MCF 10A (cell line): ENCODE measurements around the gene LCE1A. TPM values are rescaled to one million over a fixed set of nuclear protein-coding genes. Genes with fewer than 3 reads are reported as not detected.

Experiments used
- Bru-seq: library from RNA; stranded (reverse); fragments of 400-500 nt; gene quantifications from one replicate; lab custom pipeline; 2021; lab: Mats Ljungman, UMichigan
- BruChase-seq, 2 experiments: library from RNA; stranded (reverse); fragments of 400-500 nt; gene quantifications; one replicate each; lab custom pipeline; 2021; lab: Mats Ljungman, UMichigan
- BruUV-seq: library from RNA; stranded (reverse); fragments of 400-500 nt; replicated peaks from 2 replicates; lab custom pipeline; 2021; lab: Mats Ljungman, UMichigan
- CTCF ChIA-PET: fragments of 300-600 bp; sonication (Branson Sonifier 250); formaldehyde crosslinking; extraction: SDS; loops from one replicate; lab custom pipeline; 2021; ENCODE audit warnings: antibody characterized with exemption, inconsistent platforms; lab: Yijun Ruan, JAX
- POLR2A ChIA-PET: fragments of 300-600, 350-650 bp; sonication (Branson Sonifier 250); formaldehyde crosslinking; extraction: SDS; loops from one replicate; lab custom pipeline; 2020; ENCODE audit warnings: antibody characterized with exemption, inconsistent platforms; lab: Yijun Ruan, JAX
- DNase-seq: peaks from one replicate; pipeline ENCODE4 v3.0.0-alpha.2; 2018; ENCODE audit not compliant: unreplicated experiment
- H3K27ac Mint-ChIP-seq: one replicate; pipeline ENCODE4 v1.8.0; 2022; ENCODE audit warnings: mild to moderate bottlenecking, low read depth, mixed read lengths; ENCODE audit not compliant: unreplicated experiment
- H3K27me3 Mint-ChIP-seq: one replicate; pipeline ENCODE4 v1.8.0; 2022; ENCODE audit warnings: mixed read lengths; ENCODE audit not compliant: insufficient read depth, unreplicated experiment
- H3K36me3 Mint-ChIP-seq: one replicate; pipeline ENCODE4 v1.8.0; 2022; ENCODE audit warnings: mild to moderate bottlenecking, moderate library complexity, mixed read lengths; ENCODE audit not compliant: insufficient read depth, unreplicated experiment
- H3K4me1 Mint-ChIP-seq: one replicate; pipeline ENCODE4 v1.8.0; 2022; ENCODE audit warnings: mixed read lengths; ENCODE audit not compliant: insufficient read depth, unreplicated experiment
- H3K4me3 Mint-ChIP-seq: one replicate; pipeline ENCODE4 v1.8.0; 2022; ENCODE audit warnings: mild to moderate bottlenecking, moderate library complexity, mixed read lengths; ENCODE audit not compliant: unreplicated experiment
- H3K9me3 Mint-ChIP-seq: one replicate; pipeline ENCODE4 v1.8.0; 2022; ENCODE audit warnings: mixed read lengths; ENCODE audit not compliant: unreplicated experiment
- CTCF ChIP-seq: fragments of 200-600 bp; IDR thresholded peaks from one replicate; pipeline ENCODE4 v1.8.0; 2022; ENCODE audit warnings: antibody characterized with exemption, mild to moderate bottlenecking; ENCODE audit not compliant: unreplicated experiment
- intact Hi-C: fragments of 100-400 bp; cut with micrococcal nuclease; formaldehyde crosslinking; loops from 2 replicates; pipeline ENCODE4 v1.14.1; 2022
- long read RNA-seq: library from polyadenylated mRNA; stranded (forward); transcript quantifications from one replicate; pipeline ENCODE4 v2.0.0, GENCODE V29; 2022
- total RNA-seq: library from RNA; stranded (reverse); gene quantifications from 2 replicates; pipeline ENCODE4 v1.2.3, GENCODE V29; 2022

LCE1A gene, protein sequence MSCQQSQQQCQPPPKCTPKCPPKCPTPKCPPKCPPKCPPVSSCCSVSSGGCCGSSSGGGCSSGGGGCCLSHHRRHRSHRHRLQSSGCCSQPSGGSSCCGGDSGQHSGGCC
- total RNA-seq (not detected in 2 replicates), Bru-seq, nascent RNA (not detected), BruChase-seq, experiment 1, labeled RNA remaining after a 6-hour chase (percentile 25 among the genes with signal in this experiment), BruChase-seq, experiment 2, labeled RNA remaining after a 2-hour chase (not detected)
- long read RNA-seq, result 0 reads

DNA sequence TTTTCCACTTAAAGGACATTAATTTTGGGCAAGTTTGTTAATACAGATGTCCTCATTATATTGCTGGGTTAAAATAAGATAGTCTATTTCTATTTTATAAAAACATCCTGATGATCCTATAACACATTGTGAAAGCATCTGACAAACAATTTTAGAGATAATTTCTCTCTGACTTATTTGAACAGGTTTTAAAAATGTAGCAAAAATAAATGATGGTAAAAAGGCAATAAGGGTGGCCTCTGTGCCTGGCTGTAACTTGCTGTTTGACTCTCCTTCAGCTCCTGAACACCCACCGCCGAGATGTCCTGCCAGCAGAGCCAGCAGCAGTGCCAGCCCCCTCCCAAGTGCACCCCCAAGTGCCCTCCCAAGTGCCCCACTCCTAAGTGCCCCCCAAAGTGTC lies at the start of gene LCE1A:
LCE1A (plus strand) TSS at position 301 of the 400 bp plus-strand sequence; CDS start at position 301, 0 bp downstream.
- no peak for DNase-seq
- Mint-ChIP-seq H3K9me3 (peaks cover 11% of the 10 kb centered on the region), H3K27me3 (peaks cover 15% of the 10 kb centered on the region), H3K36me3 (no peaks in the 10 kb centered on the region), H3K4me1 (no peaks in the 10 kb centered on the region), H3K4me3 (no peak within 1 kb of the TSS), H3K27ac (no peak within 1 kb of the TSS)
- no peak for TF ChIP-seq CTCF
- ChIA-PET POLR2A (no interaction called here), CTCF (interaction anchor here (1.2 kb wide), 1 partner anchor 20 kb away, joined by 6 read pairs; the partner anchor contains the start of gene LCE1C)
- intact Hi-C loops, result no loop called here
- no TSS peak for BruUV-seq

DNA sequence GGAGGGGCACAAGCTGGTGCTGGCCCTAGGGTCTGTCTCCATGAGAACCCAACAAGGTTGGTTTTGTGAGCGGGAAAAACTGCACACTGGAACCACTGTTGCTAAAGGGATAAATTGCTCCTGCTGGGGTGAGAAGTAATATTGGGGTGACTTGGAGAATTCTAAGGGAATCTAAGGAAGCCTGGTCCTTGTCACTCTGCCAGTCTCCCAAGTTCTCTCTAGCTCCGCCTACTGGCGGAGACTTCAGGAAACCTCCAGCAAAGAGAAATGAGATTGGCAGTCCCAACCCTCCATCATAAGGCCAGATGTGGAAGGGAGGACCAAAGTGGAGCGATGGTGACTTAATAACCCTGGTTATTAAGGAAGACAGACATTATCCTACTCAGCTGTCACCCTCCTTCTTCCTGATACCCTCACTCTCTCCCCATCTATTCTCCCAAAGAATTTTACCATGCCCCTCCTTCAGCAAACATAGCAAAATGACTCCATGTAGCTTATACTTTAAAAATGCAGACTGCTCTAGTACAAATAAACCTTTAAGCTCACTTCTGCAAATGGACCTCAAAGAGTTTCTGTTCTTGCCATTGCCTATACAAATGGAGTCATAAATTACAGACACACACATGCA lies 49.6 kb upstream of the LCE1A start:
- ChIA-PET CTCF (interaction anchor here (0.5 to 2.6 kb wide), 11 partner anchors 9 to 439 kb away, joined by 3 to 8 read pairs (median 3); a partner anchor contains a TSS), POLR2A (interaction anchor here (0.7 to 1.4 kb wide), 2 partner anchors 8 to 40 kb away, joined by 3 read pairs; no protein-coding TSS in a partner anchor)

GRCh38 chr1:152783095-152783494 lies 44.2 kb upstream of the LCE1A start:
- Mint-ChIP-seq H3K4me1 (peaks cover 10% of the 10 kb centered on the region), H3K4me3 (no peak overlapping the region), H3K9me3 (no peaks in the 10 kb centered on the region), H3K36me3 (no peaks in the 10 kb centered on the region), H3K27ac (no peak overlapping the region), H3K27me3 (no peaks in the 10 kb centered on the region)
- intact Hi-C loops, result no loop called here
- ChIA-PET POLR2A (interaction anchor here (0.5 kb wide), 1 partner anchor 426 kb away, joined by 3 read pairs; no protein-coding TSS in a partner anchor), CTCF (interaction anchor here (0.6 to 1.5 kb wide), 2 partner anchors 129 to 734 kb away, joined by 4 to 8 read pairs; no protein-coding TSS in a partner anchor)
- DNase-seq, result peak; percentile 0
- TF ChIP-seq CTCF, result no peak
- no TSS peak for BruUV-seq

More for the DNA sequence above, 49.6 kb upstream of the LCE1A start:
- no peaks in the 10 kb centered on the region for H3K36me3 Mint-ChIP-seq
- H3K9me3 Mint-ChIP-seq, result no peaks in the 10 kb centered on the region
- TF ChIP-seq CTCF, result peak; percentile 52
- intact Hi-C loops, result no loop called here
- DNase-seq, result peak; percentile 75
- H3K4me1 Mint-ChIP-seq, result no peaks in the 10 kb centered on the region
- H3K27me3 Mint-ChIP-seq, result no peaks in the 10 kb centered on the region
- BruUV-seq, result no TSS peak
- H3K27ac Mint-ChIP-seq, result no peak overlapping the region
- no peak overlapping the region for H3K4me3 Mint-ChIP-seq

DNA sequence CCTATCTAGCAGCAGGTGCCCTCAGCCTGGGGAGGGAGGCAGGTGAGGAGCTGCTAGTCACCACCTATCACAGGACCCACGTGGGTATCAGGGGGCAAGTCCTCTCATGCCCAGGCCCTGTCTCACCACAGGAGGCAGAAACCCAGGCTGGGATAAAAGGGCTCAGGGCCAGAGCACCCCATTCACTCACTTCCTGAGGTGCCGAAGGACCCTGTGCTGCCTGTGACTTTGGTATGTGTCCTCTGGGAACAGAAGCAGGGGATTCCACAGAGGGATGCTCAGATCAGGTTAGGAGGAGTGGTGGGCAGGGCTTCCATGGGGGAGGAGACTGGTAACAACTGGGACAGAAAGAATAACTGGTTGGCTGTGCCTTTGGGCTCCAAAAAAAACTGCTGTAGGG lies 41.2 kb upstream of the LCE1A start, which contains the start of gene LCE1E:
LCE1E (plus strand) TSS at position 181 of the 400 bp plus-strand sequence. CDS start 1,043 bp downstream, outside the sequence.
- Mint-ChIP-seq H3K27ac (peak within 1 kb of the TSS; percentile 21), H3K4me3 (no peak within 1 kb of the TSS), H3K27me3 (no peaks in the 10 kb centered on the region), H3K4me1 (peaks cover 10% of the 10 kb centered on the region), H3K36me3 (no peaks in the 10 kb centered on the region), H3K9me3 (no peaks in the 10 kb centered on the region)
- BruUV-seq, result no TSS peak
- POLR2A ChIA-PET, result interaction anchor here (0.8 to 3.1 kb wide), 6 partner anchors 9 to 28 kb away, joined by 3 to 18 read pairs (median 6); partner anchors contain the start of genes LCE1B and LCE1C
- no peak for TF ChIP-seq CTCF
- DNase-seq, result peak; percentile 82
- CTCF ChIA-PET, result interaction anchor here (0.6 to 1.6 kb wide), 7 partner anchors 14 to 436 kb away, joined by 3 to 6 read pairs (median 3); partner anchors contain the start of gene LCE1B
- intact Hi-C loops, result no loop called here
